ENCODE results near the gene COPZ2. TPM values are rescaled to one million over a fixed set of nuclear protein-coding genes. Genes with fewer than 3 reads are reported as not detected.
A peak's percentile ranks its signal among the peaks of the same experiment; 100 is the strongest.

The COPZ2 gene
- total RNA-seq, 2 experiments from 2014 or later: 4.3 to 4.6 TPM

- POLR2A ChIA-PET: interaction anchor here (0.5 to 8.4 kb wide), 8 partner anchors 9 to 134 kb away, joined by 3 to 82 read pairs (median 4); partner anchors contain the start of gene NFE2L1
- peak overlapping the region; percentile 61 for H3K4me3 Mint-ChIP-seq
- DNase-seq (peak; percentile 77), ATAC-seq (peak; percentile 75)
- H3K27ac Mint-ChIP-seq: peak overlapping the region; percentile 99
- intact Hi-C loops (cut with micrococcal nuclease): no loop called here
- no peak for TF ChIP-seq CTCF (IDR thresholded peaks at IDR 0.05)
- CTCF ChIA-PET: interaction anchor here (1.1 to 16.7 kb wide), 9 partner anchors 9 to 85 kb away, joined by 3 to 186 read pairs (median 5); partner anchors contain the start of genes CDK5RAP3 and NFE2L1
- H3K9me3 Mint-ChIP-seq: no peaks in the 10 kb centered on the region
- H3K27me3 Mint-ChIP-seq: no peaks in the 10 kb centered on the region
- H3K36me3 Mint-ChIP-seq (ENCODE audit: low read depth): peaks cover 70% of the 10 kb centered on the region
- peaks cover 62% of the 10 kb centered on the region for H3K4me1 Mint-ChIP-seq (ENCODE audit: low read depth)
Observed at GRCh38 chr17:48055531-48056245, 18.1 kb upstream of the COPZ2 start.

- H3K4me3 Mint-ChIP-seq: peak overlapping the region; percentile 61
- intact Hi-C loops (cut with micrococcal nuclease): no loop called here
- CTCF ChIA-PET: interaction anchor here (1.1 to 16.7 kb wide), 8 partner anchors 18 to 84 kb away, joined by 3 to 186 read pairs (median 4); partner anchors contain the start of genes CDK5RAP3 and COPZ2
- DNase-seq (no peak), ATAC-seq (no peak)
- H3K36me3 Mint-ChIP-seq (ENCODE audit: low read depth): peaks cover 72% of the 10 kb centered on the region
- POLR2A ChIA-PET: interaction anchor here (1.5 to 8.4 kb wide), 3 partner anchors 9 to 21 kb away, joined by 4 to 82 read pairs (median 15); partner anchors contain the start of gene NFE2L1
- peaks cover 64% of the 10 kb centered on the region for H3K4me1 Mint-ChIP-seq (ENCODE audit: low read depth)
- H3K27ac Mint-ChIP-seq: peak overlapping the region; percentile 99
- TF ChIP-seq CTCF (IDR thresholded peaks at IDR 0.05): no peak
- no peaks in the 10 kb centered on the region for H3K27me3 Mint-ChIP-seq
- no peaks in the 10 kb centered on the region for H3K9me3 Mint-ChIP-seq
Observed at GRCh38 chr17:48054238-48055185, 16.9 kb upstream of the COPZ2 start.

- no peak overlapping the region for H3K4me3 Mint-ChIP-seq
- peaks cover 71% of the 10 kb centered on the region for H3K36me3 Mint-ChIP-seq (ENCODE audit: low read depth)
- TF ChIP-seq CTCF (IDR thresholded peaks at IDR 0.05): no peak
- POLR2A ChIA-PET: no interaction called here
- H3K9me3 Mint-ChIP-seq: no peaks in the 10 kb centered on the region
- H3K27me3 Mint-ChIP-seq: no peaks in the 10 kb centered on the region
- peak overlapping the region; percentile 66 for H3K27ac Mint-ChIP-seq
- H3K4me1 Mint-ChIP-seq (ENCODE audit: low read depth): peaks cover 63% of the 10 kb centered on the region
- no peak for ATAC-seq
- DNase-seq: no peak
- intact Hi-C loops (cut with micrococcal nuclease): no loop called here
- CTCF ChIA-PET: interaction anchor here (1.0 to 16.7 kb wide), 5 partner anchors 15 to 83 kb away, joined by 3 to 186 read pairs (median 3); partner anchors contain the start of genes CDK5RAP3 and COPZ2
Observed at GRCh38 chr17:48053758-48054237, 16.2 kb upstream of the COPZ2 start.

GRCh38 chr17:48052956-48053757 lies 15.6 kb upstream of the COPZ2 start:
- POLR2A ChIA-PET: interaction anchor here (0.6 kb wide), 1 partner anchor 8 kb away, joined by 3 read pairs; no protein-coding TSS in a partner anchor
- Mint-ChIP-seq H3K27ac (peak overlapping the region; percentile 66), H3K4me3 (peak overlapping the region; percentile 6), H3K4me1 (ENCODE audit: low read depth) (peaks cover 63% of the 10 kb centered on the region), H3K27me3 (no peaks in the 10 kb centered on the region), H3K9me3 (no peaks in the 10 kb centered on the region), H3K36me3 (ENCODE audit: low read depth) (peaks cover 69% of the 10 kb centered on the region)
- ATAC-seq (no peak), DNase-seq (no peak)
- no peak for TF ChIP-seq CTCF (IDR thresholded peaks at IDR 0.05)
- CTCF ChIA-PET: interaction anchor here (0.9 to 2.7 kb wide), 4 partner anchors 13 to 26 kb away, joined by 3 to 8 read pairs (median 4); partner anchors contain the start of gene COPZ2
- intact Hi-C loops (cut with micrococcal nuclease): no loop called here
